ENCODE data around the gene ELL2.

GRCh38 chr5:95895251-95895650, 66.4 kb downstream of the ELL2 start:
- TF ChIP-seq USF2 (CRISPR knock-in tag; IDR thresholded peaks at IDR 0.05): no peak
- no peak for TF ChIP-seq FOXP1 (CRISPR knock-in tag; IDR thresholded peaks at IDR 0.05; ENCODE audit: borderline replicate concordance)
- no peak for TF ChIP-seq CTCF (IDR thresholded peaks at IDR 0.05)
- TF ChIP-seq ETV6 (CRISPR knock-in tag; IDR thresholded peaks at IDR 0.05): no peak
- no peak for TF ChIP-seq USF1 (CRISPR knock-in tag; IDR thresholded peaks at IDR 0.05)
- no peak for TF ChIP-seq MAX (CRISPR knock-in tag; IDR thresholded peaks at IDR 0.05)
- TF ChIP-seq FOXK1 (CRISPR knock-in tag; IDR thresholded peaks at IDR 0.05): no peak
- no peak for TF ChIP-seq E2F5 (CRISPR knock-in tag; IDR thresholded peaks at IDR 0.05)
- TF ChIP-seq ZNF232 (CRISPR knock-in tag; IDR thresholded peaks at IDR 0.05): no peak
- no peak for TF ChIP-seq ATF3 (CRISPR knock-in tag; conservative IDR thresholded peaks at IDR 0.05)
- no peak for TF ChIP-seq ZBTB21 (CRISPR knock-in tag; IDR thresholded peaks at IDR 0.05; ENCODE audit: borderline replicate concordance)
